SH-SY5Y (cell line): ENCODE results near the gene DUSP5.

Experiments used
- GATA2 ChIP-seq: IDR thresholded peaks from 2 replicates; pipeline ENCODE4 v1.6.1; 2011; ENCODE audit warnings: mild to moderate bottlenecking, low read depth, low read length
- GATA3 ChIP-seq: IDR thresholded peaks from 2 replicates; pipeline ENCODE4 v1.6.1; 2011; ENCODE audit warnings: low read depth, mild to moderate bottlenecking, low read length, moderate library complexity

The DUSP5 gene

DNA sequence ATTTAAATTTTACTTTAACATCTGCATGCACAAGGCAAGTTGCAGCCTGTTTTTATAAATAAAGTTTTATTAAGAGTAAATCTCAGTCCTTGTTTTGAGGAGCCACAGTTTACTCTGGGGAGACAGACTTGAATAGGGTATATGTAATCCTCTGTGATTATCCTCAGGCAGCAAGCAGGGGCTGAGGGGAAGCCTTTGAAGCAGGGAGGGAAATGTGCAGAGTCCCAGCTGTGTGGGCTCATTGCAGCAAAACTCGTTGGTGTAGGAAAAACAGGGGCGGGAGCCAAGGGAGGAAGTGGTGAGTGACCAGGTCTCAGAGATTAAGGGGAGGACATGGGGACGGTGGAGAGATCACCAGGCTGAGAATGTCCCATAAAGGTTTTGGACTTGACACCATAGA is 35.4 kb downstream of the DUSP5 start:
- TF ChIP-seq GATA2 = no peak
- TF ChIP-seq GATA3 = no peak

DNA sequence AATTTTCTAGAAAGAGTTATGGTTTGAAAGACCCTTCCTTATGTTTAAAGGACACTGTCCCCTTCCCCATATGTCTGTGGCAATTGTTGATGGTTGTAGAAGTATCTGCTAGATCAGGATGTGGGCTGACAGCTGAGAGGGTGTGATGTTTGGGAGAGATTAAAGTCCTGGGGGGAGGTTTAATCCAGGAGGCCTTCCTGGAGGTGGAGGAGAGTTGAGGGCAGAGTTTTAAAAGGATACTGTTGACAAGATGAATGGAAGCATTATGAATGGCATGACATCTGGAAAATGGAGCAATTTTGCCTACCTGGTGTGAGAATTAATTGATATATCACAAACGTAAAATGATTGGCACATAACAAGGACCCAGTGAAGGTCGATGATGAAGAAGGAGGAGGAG is 36.9 kb downstream of the DUSP5 start:
- TF ChIP-seq GATA3 (no peak), GATA2 (no peak)

DNA sequence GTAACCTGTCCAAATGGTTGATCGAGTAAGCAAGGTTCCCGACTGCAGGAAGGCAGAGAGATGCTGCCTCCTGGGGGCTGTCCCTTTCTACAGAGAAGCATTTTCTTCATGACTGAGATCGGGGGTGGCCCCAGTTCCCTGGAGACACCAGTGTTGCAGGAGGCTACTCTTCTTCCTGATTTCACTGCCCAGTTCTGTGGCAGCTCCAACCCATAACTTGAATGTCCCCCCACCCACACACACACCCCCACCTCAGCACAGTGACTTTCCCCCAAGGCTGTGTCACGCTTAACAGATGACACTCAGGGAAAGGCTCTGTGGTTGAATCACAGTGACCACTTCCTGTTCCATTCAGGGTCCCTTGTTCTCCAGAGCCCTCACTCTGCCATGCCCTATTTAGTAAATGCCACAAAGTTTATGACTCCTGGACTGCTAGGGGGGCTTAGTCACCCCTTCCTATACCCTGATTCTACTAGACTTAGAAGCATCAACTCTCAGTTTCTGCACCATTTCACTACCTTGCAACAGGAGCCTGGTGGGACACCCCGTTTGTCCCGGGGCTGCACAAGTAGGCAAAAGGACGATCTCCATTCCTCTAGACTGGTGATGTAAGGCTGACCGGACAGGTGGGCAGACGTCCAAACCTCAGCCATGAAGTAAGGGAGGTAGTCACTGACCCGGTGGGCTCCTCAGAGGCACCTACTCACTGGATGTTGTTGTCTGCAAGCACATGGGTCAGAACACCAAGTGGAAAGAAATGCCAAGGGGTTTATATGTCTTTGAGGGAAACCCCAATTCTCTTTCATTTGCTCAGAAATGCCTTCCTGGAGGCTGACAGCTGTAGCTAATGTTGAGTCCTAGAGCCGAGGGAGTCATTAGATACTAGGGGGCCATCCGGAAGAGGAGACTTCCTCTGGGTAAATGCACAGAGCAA is 38.5 kb downstream of the DUSP5 start:
- TF ChIP-seq GATA2 (no peak), GATA3 (no peak)

DNA sequence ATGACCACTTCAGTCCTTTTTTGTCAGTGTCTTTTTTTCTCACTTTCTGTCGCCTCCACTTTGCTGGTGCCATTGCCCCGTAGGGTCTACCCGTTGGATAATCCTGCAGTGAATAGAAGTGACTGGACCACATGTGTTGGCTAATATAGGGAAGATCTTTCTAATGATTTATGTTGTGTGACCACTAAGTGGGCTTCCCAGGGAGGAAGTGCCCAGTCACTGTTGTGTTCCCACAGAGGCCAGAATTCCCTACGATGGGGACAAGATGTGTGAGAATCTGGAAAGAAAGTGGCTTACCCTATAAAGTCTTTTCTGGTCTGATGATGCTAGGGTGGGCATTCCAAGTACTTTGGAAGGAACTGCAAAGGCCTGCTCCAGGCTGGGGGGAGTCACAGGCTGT is 41.4 kb downstream of the DUSP5 start:
- TF ChIP-seq GATA3 = no peak

DNA sequence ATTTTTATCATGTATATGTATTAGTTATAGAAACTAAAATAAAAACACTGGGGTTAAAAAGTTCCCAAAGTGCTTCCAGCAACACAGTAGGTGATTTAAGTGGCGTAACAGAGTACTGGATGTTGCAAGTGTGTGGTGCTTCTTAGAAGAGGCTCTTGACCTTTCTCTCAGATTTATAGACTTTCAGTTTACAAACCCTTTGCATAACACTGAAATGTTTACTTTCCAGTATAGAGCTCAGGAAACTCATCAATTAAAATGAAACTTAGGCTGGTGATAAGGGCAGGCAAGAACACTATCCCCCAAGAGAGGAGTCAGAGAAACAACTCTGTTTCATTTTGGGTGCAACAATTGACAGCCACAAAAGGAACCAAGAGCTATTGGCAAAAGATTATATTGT is 42.3 kb downstream of the DUSP5 start:
- no peak for TF ChIP-seq GATA2
- no peak for TF ChIP-seq GATA3

DNA sequence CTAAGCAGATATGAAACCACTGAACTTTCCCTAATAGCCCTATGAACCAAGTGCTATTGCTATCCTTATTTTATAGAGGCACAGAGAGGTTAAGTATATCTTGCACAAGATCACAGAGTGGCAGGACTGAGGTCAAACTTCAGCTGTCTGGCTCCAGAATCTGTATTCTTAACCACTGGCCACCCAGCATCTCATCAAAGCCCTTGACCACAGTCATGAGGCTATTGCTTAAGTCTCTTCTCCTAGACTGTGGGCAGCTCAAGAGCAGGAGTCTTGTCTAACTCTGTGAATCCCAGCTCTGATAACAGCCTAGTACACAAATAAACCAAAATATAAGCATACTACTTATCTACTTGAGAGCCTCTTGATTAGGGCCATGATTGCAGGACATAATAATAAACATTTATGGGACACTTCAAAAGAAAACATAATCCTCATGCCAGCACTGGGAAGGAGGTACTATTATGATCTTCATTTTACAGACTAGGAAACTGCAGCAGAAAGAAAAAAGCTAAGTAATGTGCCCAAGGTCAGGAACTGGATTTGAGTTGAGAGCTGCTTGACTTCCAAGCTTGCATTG is 47.3 kb downstream of the DUSP5 start:
- TF ChIP-seq GATA2 (no peak), GATA3 (no peak)

DNA sequence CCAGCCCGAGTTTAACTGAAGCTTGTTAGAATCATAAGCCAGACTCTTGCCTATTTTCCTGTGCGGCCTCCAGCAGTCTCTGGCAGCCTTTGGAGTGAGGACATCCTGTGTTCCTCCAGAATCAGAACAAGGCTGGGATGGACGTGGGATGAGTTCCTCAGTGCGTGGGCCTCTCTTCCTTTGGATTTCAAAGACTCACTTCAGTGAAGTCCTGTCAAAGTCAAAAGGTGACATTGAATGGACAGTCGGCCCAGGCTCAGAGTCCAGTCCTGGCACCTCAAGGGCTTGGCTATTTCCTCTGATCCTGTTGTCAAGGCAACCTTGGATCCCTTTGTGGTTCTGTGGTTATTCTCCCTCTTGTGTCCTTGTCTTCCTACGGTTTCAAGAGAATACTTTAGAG is 48.4 kb downstream of the DUSP5 start:
- TF ChIP-seq GATA2 (no peak), GATA3 (no peak)

DNA sequence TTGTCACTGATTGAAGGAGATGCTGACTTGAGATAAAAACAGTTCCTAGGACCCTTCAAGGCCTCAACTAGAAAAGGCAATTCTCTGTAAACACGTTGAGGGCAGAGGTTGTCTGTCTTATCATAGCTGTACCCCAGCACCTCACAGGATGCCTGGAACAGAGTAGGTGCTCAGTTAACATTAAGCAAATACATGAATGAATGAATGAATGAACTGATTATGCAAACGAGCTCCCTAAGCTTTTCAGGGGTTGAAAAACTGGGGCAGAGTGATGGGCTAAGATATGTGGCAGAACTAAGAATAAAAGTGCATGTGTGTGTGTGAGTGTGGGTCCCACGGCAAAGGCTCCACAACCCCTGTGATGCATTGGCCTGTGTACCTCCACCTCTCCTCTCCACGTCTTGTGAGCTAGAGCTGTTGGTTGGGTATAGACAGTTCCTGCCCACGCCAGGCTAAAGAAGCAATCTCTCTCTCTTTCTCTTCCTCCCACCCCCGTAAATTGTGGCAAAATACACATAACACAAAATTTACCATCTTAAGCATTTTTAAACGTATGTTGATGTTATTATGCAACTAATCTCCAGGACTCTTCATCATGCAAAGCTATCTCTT is 48.9 kb downstream of the DUSP5 start:
- TF ChIP-seq GATA3 = no peak
- no peak for TF ChIP-seq GATA2

DNA sequence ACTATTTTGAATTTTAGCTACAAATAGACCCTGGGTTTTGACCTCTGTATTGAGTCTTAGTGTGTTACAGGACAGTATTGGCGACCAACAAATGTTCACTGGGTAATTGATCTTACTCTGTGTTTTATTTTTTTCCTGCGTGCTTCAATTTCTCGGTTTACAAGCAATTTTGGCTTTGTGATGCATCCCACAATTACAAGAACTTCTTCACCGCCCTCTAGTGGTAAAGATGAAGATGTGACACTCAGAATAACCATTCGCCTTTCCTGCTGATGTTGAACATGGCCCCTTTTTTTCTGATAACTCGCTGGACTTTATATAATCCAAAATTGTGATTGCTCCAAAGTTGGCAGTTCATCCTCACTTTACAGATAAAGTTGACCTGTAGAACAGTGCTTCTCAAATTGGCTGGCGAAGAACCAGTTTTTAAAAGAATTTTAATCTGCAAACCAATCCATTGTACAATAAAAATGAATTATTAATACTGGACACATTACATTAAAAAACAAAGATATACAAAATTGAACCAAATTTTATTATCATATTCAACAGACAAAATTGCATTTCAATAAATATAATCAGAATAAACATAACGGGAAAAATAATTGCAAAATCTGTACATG is 49.5 kb downstream of the DUSP5 start:
- TF ChIP-seq GATA2 (no peak), GATA3 (no peak)

DNA sequence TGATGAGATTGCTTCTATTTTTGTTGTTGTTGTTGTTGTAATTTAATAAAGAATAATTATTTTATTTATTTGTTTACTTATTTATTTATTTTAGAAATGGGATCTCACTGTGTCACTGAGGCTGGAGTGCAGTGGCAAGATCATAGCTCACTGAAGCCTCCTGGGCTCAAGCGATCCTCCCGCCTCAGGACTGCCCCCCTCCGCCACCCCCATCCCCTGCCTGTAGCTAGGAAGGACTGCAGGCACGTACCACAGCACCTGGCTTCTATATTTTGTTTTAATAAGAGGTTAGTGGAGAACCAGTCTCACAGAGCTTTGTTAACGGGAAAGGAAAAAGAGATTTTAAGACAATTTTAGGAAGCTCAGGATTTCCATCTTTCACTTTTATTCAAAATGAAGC is 50.3 kb downstream of the DUSP5 start:
- TF ChIP-seq GATA2 (no peak), GATA3 (no peak)

DNA sequence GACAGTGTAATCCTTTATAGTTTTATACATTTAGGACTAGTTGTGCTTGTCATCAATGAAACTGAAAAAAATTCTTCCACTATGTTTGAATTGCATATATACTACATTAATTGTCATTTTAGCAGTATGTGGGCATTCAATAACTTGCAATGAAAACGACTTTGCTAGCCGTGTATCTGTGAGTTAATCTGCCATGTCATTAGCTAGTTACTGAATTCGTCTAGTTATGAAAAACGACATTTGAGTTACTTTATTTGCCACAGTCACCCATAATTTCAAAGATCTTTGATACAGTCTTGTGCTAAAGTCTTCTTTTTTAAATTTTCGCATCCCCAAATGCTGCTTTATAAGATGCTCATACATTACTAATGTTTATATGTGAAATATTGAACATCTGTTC is 51.5 kb downstream of the DUSP5 start:
- TF ChIP-seq GATA3 (no peak), GATA2 (no peak)

DNA sequence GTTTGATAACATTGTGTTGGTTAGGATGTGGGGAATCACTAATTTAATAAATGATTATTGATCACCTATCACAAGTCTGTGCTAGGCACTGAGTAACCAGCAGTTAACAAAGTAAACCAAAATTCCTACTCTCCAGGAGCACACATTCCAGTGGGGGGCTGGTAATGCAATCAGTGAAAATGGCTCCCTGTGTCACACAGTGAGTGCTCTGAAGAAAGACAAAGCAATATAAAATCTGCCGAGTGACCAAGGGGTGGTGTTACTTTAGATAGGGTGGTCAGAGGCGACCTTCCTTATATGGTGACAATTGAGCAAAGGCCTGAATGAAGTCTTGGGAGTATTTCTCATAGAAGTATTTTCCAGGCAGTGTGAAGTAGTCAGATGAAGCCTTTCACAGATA is 56.2 kb downstream of the DUSP5 start:
- no peak for TF ChIP-seq GATA2
- no peak for TF ChIP-seq GATA3

DNA sequence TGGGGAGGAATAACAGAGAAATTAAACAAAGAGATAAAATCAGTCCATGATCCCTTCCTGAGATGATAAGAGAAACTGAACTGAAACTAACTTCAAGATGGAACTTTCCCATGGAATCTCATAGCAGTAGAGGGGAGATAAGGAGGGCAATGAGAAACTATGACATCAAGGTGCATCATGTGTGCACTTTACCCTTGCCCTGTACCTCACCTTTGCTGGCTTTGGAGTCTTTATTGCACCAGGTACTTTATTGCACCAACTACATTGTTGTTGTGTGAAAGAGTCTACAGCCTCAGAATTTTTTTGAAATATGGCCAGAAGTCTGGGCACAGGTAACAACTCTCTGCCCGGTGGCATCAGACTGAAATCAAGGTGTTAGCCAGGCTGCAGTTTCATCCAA is 58.6 kb downstream of the DUSP5 start:
- TF ChIP-seq GATA2 = no peak
- no peak for TF ChIP-seq GATA3

DNA sequence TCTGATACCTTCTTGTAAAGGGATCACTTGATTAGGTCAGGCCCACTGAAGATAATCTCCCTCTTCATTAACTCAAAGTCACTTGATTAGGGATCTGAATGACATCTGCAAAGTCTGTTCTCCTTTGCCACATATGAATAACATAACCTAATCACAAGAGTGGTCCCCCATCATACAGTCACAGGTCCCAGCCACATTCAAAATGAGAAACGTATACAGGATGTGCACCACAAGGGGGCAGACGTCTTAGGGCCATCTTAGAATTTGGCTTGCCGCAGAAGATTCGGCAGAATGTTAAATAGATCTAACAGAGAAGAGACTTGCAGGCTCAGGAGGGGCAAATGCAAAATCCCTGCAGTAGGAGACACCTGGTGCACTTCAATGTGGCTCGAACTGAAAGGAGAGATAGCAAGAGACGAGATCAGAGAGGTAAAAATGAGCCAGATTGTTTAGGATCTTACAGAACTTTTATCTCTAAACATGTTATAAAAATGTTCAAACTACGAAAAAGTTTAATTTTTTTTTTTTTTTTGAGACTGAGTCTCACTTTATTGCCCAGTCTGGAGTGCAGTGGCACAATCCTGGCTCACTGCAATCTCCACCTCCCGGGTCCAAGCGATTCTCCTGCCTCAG is 59.4 kb downstream of the DUSP5 start:
- no peak for TF ChIP-seq GATA2
- no peak for TF ChIP-seq GATA3
